ENCODE measurements around the gene CTXN2.

CTXN2 gene

DNA sequence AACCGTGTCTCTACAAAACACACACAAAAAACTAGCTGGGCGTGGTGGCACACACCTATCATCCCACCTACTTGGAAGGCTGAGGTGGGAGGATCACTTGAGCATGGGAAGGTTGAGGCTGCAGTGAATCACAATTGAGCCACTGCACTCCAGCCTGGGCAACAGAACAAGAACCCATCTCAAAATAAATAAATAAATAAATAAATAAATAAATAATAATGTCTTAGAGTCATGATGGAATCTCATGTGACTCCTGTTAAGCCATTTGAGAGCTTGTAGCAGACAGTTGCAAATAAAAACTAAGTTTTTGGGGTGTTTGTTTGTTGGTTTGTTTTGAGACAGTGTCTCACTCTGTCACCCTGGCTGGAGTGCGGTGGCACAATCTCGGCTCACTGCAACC is 47.9 kb downstream of the CTXN2 start:
- no peak overlapping the region for H3K4me3 ChIP-seq (ENCODE audit: low read depth in 1 of 2, low read length in 1 of 2)
- H3K4me1 ChIP-seq (ENCODE audit: control insufficient read depth in 1 of 2, insufficient read depth in 1 of 2, low read depth in 1 of 2, low read length in 1 of 2) = no peaks in the 10 kb centered on the region
- TF ChIP-seq, protein P1, sequence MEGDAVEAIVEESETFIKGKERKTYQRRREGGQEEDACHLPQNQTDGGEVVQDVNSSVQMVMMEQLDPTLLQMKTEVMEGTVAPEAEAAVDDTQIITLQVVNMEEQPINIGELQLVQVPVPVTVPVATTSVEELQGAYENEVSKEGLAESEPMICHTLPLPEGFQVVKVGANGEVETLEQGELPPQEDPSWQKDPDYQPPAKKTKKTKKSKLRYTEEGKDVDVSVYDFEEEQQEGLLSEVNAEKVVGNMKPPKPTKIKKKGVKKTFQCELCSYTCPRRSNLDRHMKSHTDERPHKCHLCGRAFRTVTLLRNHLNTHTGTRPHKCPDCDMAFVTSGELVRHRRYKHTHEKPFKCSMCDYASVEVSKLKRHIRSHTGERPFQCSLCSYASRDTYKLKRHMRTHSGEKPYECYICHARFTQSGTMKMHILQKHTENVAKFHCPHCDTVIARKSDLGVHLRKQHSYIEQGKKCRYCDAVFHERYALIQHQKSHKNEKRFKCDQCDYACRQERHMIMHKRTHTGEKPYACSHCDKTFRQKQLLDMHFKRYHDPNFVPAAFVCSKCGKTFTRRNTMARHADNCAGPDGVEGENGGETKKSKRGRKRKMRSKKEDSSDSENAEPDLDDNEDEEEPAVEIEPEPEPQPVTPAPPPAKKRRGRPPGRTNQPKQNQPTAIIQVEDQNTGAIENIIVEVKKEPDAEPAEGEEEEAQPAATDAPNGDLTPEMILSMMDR (IDR thresholded peaks at IDR 0.05) = no peak

DNA sequence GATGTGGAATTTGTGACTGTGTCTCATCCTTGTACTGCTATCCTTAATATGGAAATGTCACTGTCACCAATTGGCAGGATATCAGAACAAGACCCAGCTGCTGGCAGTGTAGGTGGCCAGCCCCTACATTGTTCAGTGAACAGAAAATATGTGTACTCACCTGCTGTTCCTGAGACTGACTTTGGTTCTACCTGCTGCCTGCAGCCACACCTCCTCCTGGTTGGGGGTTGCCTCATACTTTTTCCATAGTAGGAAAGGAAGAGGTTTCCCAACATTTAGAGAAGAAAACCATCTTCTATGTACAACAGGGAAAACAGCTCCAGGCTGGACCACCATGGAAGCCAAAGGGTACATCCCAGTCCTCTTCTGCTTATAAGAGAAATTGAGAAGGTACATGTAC is 50.5 kb downstream of the CTXN2 start:
- no peaks in the 10 kb centered on the region for H3K4me1 ChIP-seq (ENCODE audit: control insufficient read depth in 1 of 2, insufficient read depth in 1 of 2, low read depth in 1 of 2, low read length in 1 of 2)
- H3K4me3 ChIP-seq (ENCODE audit: low read depth in 1 of 2, low read length in 1 of 2) = no peak overlapping the region
- H3K9me3 ChIP-seq = no peaks in the 10 kb centered on the region
- no peak overlapping the region for H3K27ac ChIP-seq
- no peaks in the 10 kb centered on the region for H3K36me3 ChIP-seq
- TF ChIP-seq, protein P1 (IDR thresholded peaks at IDR 0.05) = no peak
- peaks cover 8% of the 10 kb centered on the region for H3K27me3 ChIP-seq

More for the DNA sequence above, 47.9 kb downstream of the CTXN2 start:
- H3K27ac ChIP-seq = no peak overlapping the region
- no peaks in the 10 kb centered on the region for H3K9me3 ChIP-seq
- peaks cover 8% of the 10 kb centered on the region for H3K27me3 ChIP-seq
- H3K36me3 ChIP-seq = no peaks in the 10 kb centered on the region

DNA sequence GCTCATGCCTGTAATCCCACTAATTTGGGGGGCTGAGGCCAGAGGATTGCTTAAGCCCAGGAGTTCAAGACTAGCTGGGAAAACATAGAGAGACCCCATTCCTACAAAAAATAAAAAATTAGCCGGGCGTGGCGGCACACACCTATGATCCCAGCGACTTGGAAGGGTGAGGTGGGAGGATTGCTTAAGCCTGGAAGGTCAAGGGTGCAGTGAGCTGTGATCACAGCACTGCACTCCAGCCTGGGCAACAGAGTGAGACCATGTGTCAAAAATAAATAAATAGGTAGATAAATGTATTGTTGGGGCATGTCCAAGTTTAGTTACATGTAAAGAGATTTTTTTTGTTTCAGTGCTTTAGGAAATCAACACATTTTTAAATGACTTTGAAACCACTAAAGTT is 51.1 kb downstream of the CTXN2 start:
- peaks cover 8% of the 10 kb centered on the region for H3K27me3 ChIP-seq
- H3K27ac ChIP-seq = no peak overlapping the region
- no peak overlapping the region for H3K4me3 ChIP-seq (ENCODE audit: low read depth in 1 of 2, low read length in 1 of 2)
- TF ChIP-seq, protein P1 (IDR thresholded peaks at IDR 0.05) = no peak
- H3K9me3 ChIP-seq = no peaks in the 10 kb centered on the region
- no peaks in the 10 kb centered on the region for H3K36me3 ChIP-seq
- no peaks in the 10 kb centered on the region for H3K4me1 ChIP-seq (ENCODE audit: control insufficient read depth in 1 of 2, insufficient read depth in 1 of 2, low read depth in 1 of 2, low read length in 1 of 2)

DNA sequence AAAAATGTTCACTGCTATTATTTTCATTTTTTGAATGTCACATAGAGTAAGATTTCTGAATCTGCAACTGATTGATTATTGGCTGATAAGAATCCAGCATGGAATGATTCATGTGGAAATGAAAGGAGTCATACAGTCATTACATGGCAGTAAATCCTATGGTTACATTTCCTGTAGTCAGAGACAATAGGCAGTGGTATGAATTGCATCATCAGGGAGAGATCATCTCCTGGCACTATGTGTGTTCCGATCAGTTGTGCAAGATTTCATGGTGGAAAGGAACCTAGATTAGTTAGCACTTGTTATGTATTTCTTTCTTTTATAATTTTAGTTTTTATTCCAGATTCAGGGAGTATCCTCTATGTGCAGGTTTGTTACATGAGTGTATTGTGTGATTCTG is 53.5 kb downstream of the CTXN2 start:
- Histone ChIP-seq H3K36me3 (no peaks in the 10 kb centered on the region), H3K4me3 (ENCODE audit: low read depth in 1 of 2, low read length in 1 of 2) (no peak overlapping the region), H3K27ac (no peak overlapping the region), H3K4me1 (ENCODE audit: control insufficient read depth in 1 of 2, insufficient read depth in 1 of 2, low read depth in 1 of 2, low read length in 1 of 2) (no peaks in the 10 kb centered on the region), H3K27me3 (peaks cover 10% of the 10 kb centered on the region), H3K9me3 (no peaks in the 10 kb centered on the region)
- TF ChIP-seq, protein P1 (IDR thresholded peaks at IDR 0.05) = no peak

DNA sequence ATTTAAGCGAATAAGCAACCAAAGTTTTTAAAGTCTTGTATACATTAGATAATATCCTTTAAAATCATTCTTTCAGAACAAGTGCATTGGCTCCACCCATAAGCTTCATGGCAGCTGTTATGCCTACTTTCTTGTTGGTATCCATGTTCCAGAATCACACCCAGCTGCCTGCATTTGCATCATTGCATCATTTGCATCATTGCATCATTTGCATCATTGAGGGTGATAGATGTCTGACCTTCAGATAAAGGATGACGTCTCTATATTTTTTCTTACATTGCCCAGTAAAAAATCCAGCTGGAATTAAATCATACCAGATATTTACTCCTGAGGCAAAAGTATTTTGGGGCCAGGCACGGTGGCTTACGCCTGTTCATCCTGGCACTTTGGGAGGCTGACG is 56.9 kb downstream of the CTXN2 start:
- Histone ChIP-seq H3K27me3 (peaks cover 11% of the 10 kb centered on the region), H3K4me3 (ENCODE audit: low read depth in 1 of 2, low read length in 1 of 2) (no peak overlapping the region), H3K9me3 (no peaks in the 10 kb centered on the region), H3K36me3 (no peaks in the 10 kb centered on the region), H3K27ac (no peak overlapping the region), H3K4me1 (ENCODE audit: control insufficient read depth in 1 of 2, insufficient read depth in 1 of 2, low read depth in 1 of 2, low read length in 1 of 2) (no peaks in the 10 kb centered on the region)
- TF ChIP-seq, protein P1 (IDR thresholded peaks at IDR 0.05) = no peak

DNA sequence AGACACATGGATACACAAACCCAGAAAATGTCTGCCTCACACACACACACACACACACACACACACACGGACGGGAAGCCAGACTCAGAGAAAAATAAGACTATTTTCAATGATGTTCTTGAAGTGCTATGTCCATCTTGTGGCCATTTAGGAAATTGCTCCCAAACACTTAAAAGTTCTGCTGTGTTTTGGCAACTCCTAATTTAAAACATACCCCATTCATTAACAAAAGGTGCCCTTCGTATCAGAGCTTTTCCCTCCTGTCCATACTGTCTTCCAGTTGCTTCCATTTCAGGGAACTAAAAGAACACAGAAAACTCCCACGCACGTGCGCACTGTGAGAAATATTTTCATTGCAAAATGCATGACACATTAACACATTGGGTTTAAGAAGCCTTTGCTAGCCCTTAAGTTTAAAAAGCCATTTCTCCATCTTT is 59.2 kb downstream of the CTXN2 start:
- Histone ChIP-seq H3K36me3 (no peaks in the 10 kb centered on the region), H3K27ac (no peak overlapping the region), H3K4me1 (ENCODE audit: control insufficient read depth in 1 of 2, insufficient read depth in 1 of 2, low read depth in 1 of 2, low read length in 1 of 2) (no peaks in the 10 kb centered on the region), H3K9me3 (no peaks in the 10 kb centered on the region), H3K27me3 (peaks cover 15% of the 10 kb centered on the region), H3K4me3 (ENCODE audit: low read depth in 1 of 2, low read length in 1 of 2) (no peak overlapping the region)
- TF ChIP-seq, protein P1 (IDR thresholded peaks at IDR 0.05) = no peak
